Measurements from ENCODE around the gene NCK2. TPM values are rescaled to one million over a fixed set of nuclear protein-coding genes. Genes with fewer than 3 reads are reported as not detected.

The NCK2 gene
- total and polyA plus RNA-seq, 2 of the 4 experiments (the other 2 are of a cell fraction): 15.8 to 22.2 TPM

- Histone ChIP-seq H3K27ac (ENCODE audit: insufficient read depth, low read length) (no peak overlapping the region), H3K4me1 (ENCODE audit: control insufficient read depth, insufficient read depth, low read length) (peaks cover 10% of the 10 kb centered on the region), H3K14ac (replicated peaks; ENCODE audit: low read depth, low read length) (0 out of 2 replicates have a peak overlapping the region, but pooled peaks have one; percentile 28), H2AFZ (replicated peaks; ENCODE audit: low read length, poor library complexity) (no peak overlapping the region), H3K36me3 (ENCODE audit: control insufficient read depth, insufficient read depth, low read length) (peaks cover 2% of the 10 kb centered on the region; the same call in 1 of the 2 replicates), H3K9me3 (ENCODE audit: control insufficient read depth, insufficient read depth, low read length) (no peaks in the 10 kb centered on the region), H3K4me3 (ENCODE audit: insufficient read depth, low read depth, low read length) (no peak overlapping the region), H2AK5ac (ENCODE audit: low read depth, low read length) (peak overlapping the region; percentile 38; the same call in 1 of the 2 replicates), H3K56ac (ENCODE audit: extremely low read depth, insufficient read depth, low read length) (no peak overlapping the region), H3K27me3 (ENCODE audit: control insufficient read depth, insufficient read depth, low read length) (no peaks in the 10 kb centered on the region), H3K9me1 (ENCODE audit: insufficient read depth, low read length) (peaks cover 35% of the 10 kb centered on the region), H3K4ac (ENCODE audit: low read depth, low read length) (peak overlapping the region; percentile 15; the same call in 1 of the 2 replicates), H3K9ac (ENCODE audit: low read depth, low read length) (no peak overlapping the region), H3K4me2 (ENCODE audit: low read depth, low read length) (no peak overlapping the region), H3K79me1 (ENCODE audit: low read depth in 1 of 2, low read length in 2 of 2) (peaks cover 42 to 80% of the 10 kb centered on the region in 2 experiments), H4K91ac (ENCODE audit: insufficient read depth, low read depth, low read length) (0 out of 2 replicates have a peak overlapping the region, but pooled peaks have one; percentile 8), H4K5ac (ENCODE audit: low read depth, low read length) (no peak overlapping the region), H2BK120ac (ENCODE audit: low read depth, low read length) (no peak overlapping the region; the same call in 1 of the 2 replicates), H2BK20ac (ENCODE audit: low read depth, low read length) (no peak overlapping the region), H3K23ac (ENCODE audit: low read depth, low read length) (no peak overlapping the region), H2AK9ac (replicated peaks; ENCODE audit: low read depth, low read length, poor library complexity) (no peak overlapping the region), H2BK15ac (ENCODE audit: low read depth, low read length) (0 out of 3 replicates have a peak overlapping the region, but pooled peaks have one; percentile 41), H4K20me1 (ENCODE audit: insufficient read depth, low read length) (no peaks in the 10 kb centered on the region), H4K8ac (ENCODE audit: low read depth in 2 of 2, low read length in 2 of 2) (peak overlapping the region in 1 of 2 experiments; percentile 52; a peak in 1 of 4 replicates), H3K18ac (ENCODE audit: low read depth, low read length) (no peak overlapping the region), H2BK5ac (ENCODE audit: low read depth, low read length, poor library complexity, severe bottlenecking) (no peak overlapping the region)
- in situ Hi-C loops (cut with MboI; ENCODE audit: low sequenced_read_pairs) (no loop called here), intact Hi-C loops (cut with micrococcal nuclease) (no loop called here), dilution Hi-C loops (cut with HindIII; ENCODE audit: low sequenced_read_pairs, unreplicated experiment) (no loop called here)
- DNase-seq (no peak), ATAC-seq (ENCODE audit: low read depth) (no peak)
- TF ChIP-seq SMC3 (IDR thresholded peaks at IDR 0.05; ENCODE audit: low read depth, low read length): no peak
- no peak for TF ChIP-seq CHD1 (IDR thresholded peaks at IDR 0.05; ENCODE audit: low read depth, low read length)
- no peak for TF ChIP-seq MAZ (IDR thresholded peaks at IDR 0.05; ENCODE audit: borderline replicate concordance, low read depth, low read length)
- no peak for TF ChIP-seq MAFK (IDR thresholded peaks at IDR 0.05; ENCODE audit: low read depth, low read length)
- no peak for TF ChIP-seq RCOR1 (IDR thresholded peaks at IDR 0.05; ENCODE audit: insufficient replicate concordance, low read length)
- no peak for TF ChIP-seq NFE2L2 (IDR thresholded peaks at IDR 0.05; ENCODE audit: low read depth, low read length)
- TF ChIP-seq, protein P1, sequence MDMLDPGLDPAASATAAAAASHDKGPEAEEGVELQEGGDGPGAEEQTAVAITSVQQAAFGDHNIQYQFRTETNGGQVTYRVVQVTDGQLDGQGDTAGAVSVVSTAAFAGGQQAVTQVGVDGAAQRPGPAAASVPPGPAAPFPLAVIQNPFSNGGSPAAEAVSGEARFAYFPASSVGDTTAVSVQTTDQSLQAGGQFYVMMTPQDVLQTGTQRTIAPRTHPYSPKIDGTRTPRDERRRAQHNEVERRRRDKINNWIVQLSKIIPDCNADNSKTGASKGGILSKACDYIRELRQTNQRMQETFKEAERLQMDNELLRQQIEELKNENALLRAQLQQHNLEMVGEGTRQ (IDR thresholded peaks at IDR 0.05; ENCODE audit: low read depth, low read length): no peak
- TF ChIP-seq FOS (IDR thresholded peaks at IDR 0.05; ENCODE audit: low read depth, low read length): no peak
- TF ChIP-seq RAD21 (IDR thresholded peaks at IDR 0.05; ENCODE audit: low read length): no peak
- TF ChIP-seq MXI1 (IDR thresholded peaks at IDR 0.05; ENCODE audit: borderline replicate concordance, low read depth, low read length): no peak
- TF ChIP-seq, protein P2, sequence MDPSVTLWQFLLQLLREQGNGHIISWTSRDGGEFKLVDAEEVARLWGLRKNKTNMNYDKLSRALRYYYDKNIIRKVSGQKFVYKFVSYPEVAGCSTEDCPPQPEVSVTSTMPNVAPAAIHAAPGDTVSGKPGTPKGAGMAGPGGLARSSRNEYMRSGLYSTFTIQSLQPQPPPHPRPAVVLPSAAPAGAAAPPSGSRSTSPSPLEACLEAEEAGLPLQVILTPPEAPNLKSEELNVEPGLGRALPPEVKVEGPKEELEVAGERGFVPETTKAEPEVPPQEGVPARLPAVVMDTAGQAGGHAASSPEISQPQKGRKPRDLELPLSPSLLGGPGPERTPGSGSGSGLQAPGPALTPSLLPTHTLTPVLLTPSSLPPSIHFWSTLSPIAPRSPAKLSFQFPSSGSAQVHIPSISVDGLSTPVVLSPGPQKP (IDR thresholded peaks at IDR 0.05; ENCODE audit: borderline replicate concordance, low read depth, low read length): no peak
- TF ChIP-seq BHLHE40 (IDR thresholded peaks at IDR 0.05; ENCODE audit: low read depth, low read length): no peak
- TF ChIP-seq, protein P3, sequence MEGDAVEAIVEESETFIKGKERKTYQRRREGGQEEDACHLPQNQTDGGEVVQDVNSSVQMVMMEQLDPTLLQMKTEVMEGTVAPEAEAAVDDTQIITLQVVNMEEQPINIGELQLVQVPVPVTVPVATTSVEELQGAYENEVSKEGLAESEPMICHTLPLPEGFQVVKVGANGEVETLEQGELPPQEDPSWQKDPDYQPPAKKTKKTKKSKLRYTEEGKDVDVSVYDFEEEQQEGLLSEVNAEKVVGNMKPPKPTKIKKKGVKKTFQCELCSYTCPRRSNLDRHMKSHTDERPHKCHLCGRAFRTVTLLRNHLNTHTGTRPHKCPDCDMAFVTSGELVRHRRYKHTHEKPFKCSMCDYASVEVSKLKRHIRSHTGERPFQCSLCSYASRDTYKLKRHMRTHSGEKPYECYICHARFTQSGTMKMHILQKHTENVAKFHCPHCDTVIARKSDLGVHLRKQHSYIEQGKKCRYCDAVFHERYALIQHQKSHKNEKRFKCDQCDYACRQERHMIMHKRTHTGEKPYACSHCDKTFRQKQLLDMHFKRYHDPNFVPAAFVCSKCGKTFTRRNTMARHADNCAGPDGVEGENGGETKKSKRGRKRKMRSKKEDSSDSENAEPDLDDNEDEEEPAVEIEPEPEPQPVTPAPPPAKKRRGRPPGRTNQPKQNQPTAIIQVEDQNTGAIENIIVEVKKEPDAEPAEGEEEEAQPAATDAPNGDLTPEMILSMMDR (conservative IDR thresholded peaks at IDR 0.05; ENCODE audit: low read depth, low read length): no peak
- no peak for TF ChIP-seq RFX5 (IDR thresholded peaks at IDR 0.05; ENCODE audit: low read depth, low read length)
- no peak for TF ChIP-seq CEBPB (IDR thresholded peaks at IDR 0.05; ENCODE audit: low read depth, low read length)
- no peak for TF ChIP-seq POLR2A (IDR thresholded peaks at IDR 0.05; ENCODE audit: low read depth, low read length)
- WGBS, 2 experiments (ENCODE audit: extremely low coverage in 2 of 2, insufficient read length in 1 of 2): 100% methylated on average over 2 of the region's 7 CpGs; no CpG with 5 or more reads in 1 of the 2 experiments
- BruUV-seq (replicated peaks): no TSS peak
- POLR2A ChIA-PET (ENCODE audit: unreplicated experiment): no interaction called here
- CTCF ChIA-PET: interaction anchor here (0.6 kb wide), 1 partner anchor 163 kb away, joined by 3 read pairs; no protein-coding TSS in a partner anchor
Measured at GRCh38 chr2:105872830-105873229, 128.1 kb downstream of the NCK2 start.

All from IMR-90 (cell line).